HG02884 (cell line): ENCODE measurements around the gene CEMIP.

ENCODE experiments used
- ATAC-seq: cut with Tn5 transposase; IDR thresholded peaks from one replicate; pipeline ENCODE4 v1.9.1; 2021; ENCODE audit warnings: mild to moderate bottlenecking, moderate library complexity; ENCODE audit not compliant: unreplicated experiment

Gene CEMIP

GRCh38 chr15:80778964-80779657 is at the start of gene CEMIP:
TSS of gene CEMIP (plus strand) at chr15:80779370. CDS start at chr15:80873880, 94,510 bp downstream.
- ATAC-seq = no peak

- no peak for ATAC-seq
These were observed 48.8 kb upstream of the CEMIP start for GRCh38 chr15:80730387-80730786.

GRCh38 chr15:80730926-80731325 is 48.2 kb upstream of the CEMIP start:
- ATAC-seq = no peak

- ATAC-seq = no peak
These were observed 47.0 kb upstream of the CEMIP start for GRCh38 chr15:80732167-80732566.

- no peak for ATAC-seq
These were observed 46.4 kb upstream of the CEMIP start for GRCh38 chr15:80732818-80733217.

- no peak for ATAC-seq
These were observed 45.7 kb upstream of the CEMIP start for GRCh38 chr15:80733460-80733859.

GRCh38 chr15:80735344-80735743 is 43.8 kb upstream of the CEMIP start:
- no peak for ATAC-seq

- no peak for ATAC-seq
These were observed 42.6 kb upstream of the CEMIP start for GRCh38 chr15:80736560-80736959.

GRCh38 chr15:80739919-80740318 is 39.3 kb upstream of the CEMIP start:
- ATAC-seq = no peak

GRCh38 chr15:80742081-80742480 is 37.1 kb upstream of the CEMIP start:
- no peak for ATAC-seq

GRCh38 chr15:80743189-80743833 is 35.9 kb upstream of the CEMIP start:
- no peak for ATAC-seq

- no peak for ATAC-seq
These were observed 34.8 kb upstream of the CEMIP start for GRCh38 chr15:80744415-80744814.

GRCh38 chr15:80744826-80745225 is 34.3 kb upstream of the CEMIP start:
- ATAC-seq = no peak

GRCh38 chr15:80745888-80746287 is 33.3 kb upstream of the CEMIP start:
- no peak for ATAC-seq

GRCh38 chr15:80747317-80748053 is 31.7 kb upstream of the CEMIP start:
- no peak for ATAC-seq

- no peak for ATAC-seq
These were observed 29.6 kb upstream of the CEMIP start for GRCh38 chr15:80749589-80749988.

GRCh38 chr15:80750575-80750974 is 28.6 kb upstream of the CEMIP start:
- ATAC-seq = no peak

GRCh38 chr15:80752204-80752603 is 27.0 kb upstream of the CEMIP start:
- ATAC-seq = no peak

GRCh38 chr15:80753161-80753560 is 26.0 kb upstream of the CEMIP start:
- no peak for ATAC-seq

- no peak for ATAC-seq
These were observed 25.2 kb upstream of the CEMIP start for GRCh38 chr15:80754014-80754413.

- no peak for ATAC-seq
These were observed 23.3 kb upstream of the CEMIP start for GRCh38 chr15:80755885-80756284.
